HEK293 (cell line): ENCODE data around the gene STK32C.

Experiments
- PBX3 ChIP-seq: sonication (generic); formaldehyde crosslinking; IDR thresholded peaks from 2 replicates; pipeline ENCODE4 v1.8.1; 2022; ENCODE audit warnings: mild to moderate bottlenecking, moderate library complexity, missing genetic modification reagents
- ZBTB7A ChIP-seq: fragments of 450-650 bp; formaldehyde crosslinking; IDR thresholded peaks from 2 replicates; pipeline ENCODE4 v1.5.1; 2016; ENCODE audit warnings: low read depth, missing biosample characterization, missing genetic modification characterization
- ZNF311 ChIP-seq: fragments of 450-650 bp; formaldehyde crosslinking; IDR thresholded peaks from 2 replicates; pipeline ENCODE4 v1.5.1; 2017; ENCODE audit warnings: missing biosample characterization, missing genetic modification characterization, borderline replicate concordance
- TF ChIP-seq, protein P1 (sequence below): fragments of 450-650 bp; formaldehyde crosslinking; IDR thresholded peaks from 2 replicates; pipeline ENCODE4 v1.5.1; 2016; ENCODE audit warnings: missing biosample characterization, missing genetic modification characterization

- TF ChIP-seq PBX3 (CRISPR knock-in tag): no peak
- no peak for TF ChIP-seq ZBTB7A (tag by site-specific recombination)
- TF ChIP-seq, protein P1, sequence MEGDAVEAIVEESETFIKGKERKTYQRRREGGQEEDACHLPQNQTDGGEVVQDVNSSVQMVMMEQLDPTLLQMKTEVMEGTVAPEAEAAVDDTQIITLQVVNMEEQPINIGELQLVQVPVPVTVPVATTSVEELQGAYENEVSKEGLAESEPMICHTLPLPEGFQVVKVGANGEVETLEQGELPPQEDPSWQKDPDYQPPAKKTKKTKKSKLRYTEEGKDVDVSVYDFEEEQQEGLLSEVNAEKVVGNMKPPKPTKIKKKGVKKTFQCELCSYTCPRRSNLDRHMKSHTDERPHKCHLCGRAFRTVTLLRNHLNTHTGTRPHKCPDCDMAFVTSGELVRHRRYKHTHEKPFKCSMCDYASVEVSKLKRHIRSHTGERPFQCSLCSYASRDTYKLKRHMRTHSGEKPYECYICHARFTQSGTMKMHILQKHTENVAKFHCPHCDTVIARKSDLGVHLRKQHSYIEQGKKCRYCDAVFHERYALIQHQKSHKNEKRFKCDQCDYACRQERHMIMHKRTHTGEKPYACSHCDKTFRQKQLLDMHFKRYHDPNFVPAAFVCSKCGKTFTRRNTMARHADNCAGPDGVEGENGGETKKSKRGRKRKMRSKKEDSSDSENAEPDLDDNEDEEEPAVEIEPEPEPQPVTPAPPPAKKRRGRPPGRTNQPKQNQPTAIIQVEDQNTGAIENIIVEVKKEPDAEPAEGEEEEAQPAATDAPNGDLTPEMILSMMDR: no peak
- TF ChIP-seq ZNF311 (tag by site-specific recombination): no peak
These were observed 109.7 kb downstream of the STK32C start for GRCh38 chr10:132198068-132198370.
